ENCODE results near the gene MACROD2.

- TF ChIP-seq CTCF (conservative IDR thresholded peaks at IDR 0.05), result no peak
- no peak for TF ChIP-seq ZFX (IDR thresholded peaks at IDR 0.05)
These were observed 1001.8 kb downstream of the MACROD2 start for GRCh38 chr20:14996883-14997672.
